ENCODE results near the gene LIMCH1.

- TF ChIP-seq EZH2 (IDR thresholded peaks at IDR 0.05; ENCODE audit: borderline replicate concordance, low read depth, low read length, severe bottlenecking): no peak
- TF ChIP-seq, protein P1, sequence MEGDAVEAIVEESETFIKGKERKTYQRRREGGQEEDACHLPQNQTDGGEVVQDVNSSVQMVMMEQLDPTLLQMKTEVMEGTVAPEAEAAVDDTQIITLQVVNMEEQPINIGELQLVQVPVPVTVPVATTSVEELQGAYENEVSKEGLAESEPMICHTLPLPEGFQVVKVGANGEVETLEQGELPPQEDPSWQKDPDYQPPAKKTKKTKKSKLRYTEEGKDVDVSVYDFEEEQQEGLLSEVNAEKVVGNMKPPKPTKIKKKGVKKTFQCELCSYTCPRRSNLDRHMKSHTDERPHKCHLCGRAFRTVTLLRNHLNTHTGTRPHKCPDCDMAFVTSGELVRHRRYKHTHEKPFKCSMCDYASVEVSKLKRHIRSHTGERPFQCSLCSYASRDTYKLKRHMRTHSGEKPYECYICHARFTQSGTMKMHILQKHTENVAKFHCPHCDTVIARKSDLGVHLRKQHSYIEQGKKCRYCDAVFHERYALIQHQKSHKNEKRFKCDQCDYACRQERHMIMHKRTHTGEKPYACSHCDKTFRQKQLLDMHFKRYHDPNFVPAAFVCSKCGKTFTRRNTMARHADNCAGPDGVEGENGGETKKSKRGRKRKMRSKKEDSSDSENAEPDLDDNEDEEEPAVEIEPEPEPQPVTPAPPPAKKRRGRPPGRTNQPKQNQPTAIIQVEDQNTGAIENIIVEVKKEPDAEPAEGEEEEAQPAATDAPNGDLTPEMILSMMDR (IDR thresholded peaks at IDR 0.05; ENCODE audit: borderline replicate concordance, extremely low read depth, low read length, poor library complexity, severe bottlenecking): no peak
These were observed 93.6 kb downstream of the LIMCH1 start for GRCh38 chr4:41631523-41631922.

Data from DND-41 (cell line).